ENCODE results near the gene MYL6. TPM values are rescaled to one million over a fixed set of nuclear protein-coding genes. Genes with fewer than 3 reads are reported as not detected.

Gene MYL6
- total and polyA plus RNA-seq, 2 donors from 2014 or later = 1,630 to 4,190 TPM

- Histone ChIP-seq H3K36me3 (ENCODE audit: control insufficient read depth in 2 of 3, insufficient read depth in 3 of 3, low read length in 3 of 3) (peaks cover 10 to 60% (median 44%) of the 10 kb centered on the region in 3 donors), H3K9ac (ENCODE audit: low read length in 3 of 3) (no peak overlapping the region), H3K9me3 (ENCODE audit: control insufficient read depth in 2 of 3, insufficient read depth in 1 of 3, low read length in 3 of 3) (no peaks in the 10 kb centered on the region), H3K27ac (ENCODE audit: low read depth in 2 of 2, low read length in 2 of 2) (no peak overlapping the region), H3K4me1 (ENCODE audit: control insufficient read depth in 2 of 3, insufficient read depth in 2 of 3, low read depth in 1 of 3, low read length in 3 of 3) (no peaks in the 10 kb centered on the region), H3K27me3 (ENCODE audit: control insufficient read depth, insufficient read depth, low read length) (no peaks in the 10 kb centered on the region), H3K4me3 (ENCODE audit: low read length in 3 of 3) (no peak overlapping the region)
- no peak for TF ChIP-seq CTCF (IDR thresholded peaks at IDR 0.05; ENCODE audit: borderline replicate concordance, extremely low read depth, insufficient read depth)
- FAIRE-seq (no peak), DNase-seq (no peak)
- intact Hi-C loops (cut with DNase I) = no loop called here
Measured at GRCh38 chr12:56169229-56169759, 11.1 kb downstream of the MYL6 start.

GRCh38 chr12:56172839-56173238 lies 14.7 kb downstream of the MYL6 start:
- DNase-seq = no peak
- intact Hi-C loops (cut with DNase I) = no loop called here
- no peaks in the 10 kb centered on the region for H3K27me3 ChIP-seq (ENCODE audit: control insufficient read depth, insufficient read depth, low read length)
- H3K4me1 ChIP-seq (ENCODE audit: control insufficient read depth in 2 of 3, insufficient read depth in 2 of 3, low read depth in 1 of 3, low read length in 3 of 3) = no peaks in the 10 kb centered on the region
- no peak overlapping the region for H3K9ac ChIP-seq (ENCODE audit: low read length in 3 of 3)
- H3K4me3 ChIP-seq (ENCODE audit: low read length in 3 of 3) = no peak overlapping the region
- FAIRE-seq = no peak
- H3K9me3 ChIP-seq (ENCODE audit: control insufficient read depth in 2 of 3, insufficient read depth in 1 of 3, low read length in 3 of 3) = no peaks in the 10 kb centered on the region
- TF ChIP-seq CTCF (IDR thresholded peaks at IDR 0.05; ENCODE audit: borderline replicate concordance, extremely low read depth, insufficient read depth) = no peak
- H3K27ac ChIP-seq (ENCODE audit: low read depth in 2 of 2, low read length in 2 of 2) = no peak overlapping the region
- H3K36me3 ChIP-seq (ENCODE audit: control insufficient read depth in 2 of 3, insufficient read depth in 3 of 3, low read length in 3 of 3) = peaks cover 9 to 65% (median 40%) of the 10 kb centered on the region in 3 donors

GRCh38 chr12:56178347-56178746 lies 20.2 kb downstream of the MYL6 start:
- TF ChIP-seq CTCF (IDR thresholded peaks at IDR 0.05; ENCODE audit: borderline replicate concordance, extremely low read depth, insufficient read depth) = no peak
- no peak overlapping the region for H3K4me3 ChIP-seq (ENCODE audit: low read length in 3 of 3)
- H3K27me3 ChIP-seq (ENCODE audit: control insufficient read depth, insufficient read depth, low read length) = no peaks in the 10 kb centered on the region
- intact Hi-C loops (cut with DNase I) = no loop called here
- no peak for FAIRE-seq
- peaks cover 15 to 53% (median 43%) of the 10 kb centered on the region in 3 donors for H3K36me3 ChIP-seq (ENCODE audit: control insufficient read depth in 2 of 3, insufficient read depth in 3 of 3, low read length in 3 of 3)
- no peaks in the 10 kb centered on the region for H3K4me1 ChIP-seq (ENCODE audit: control insufficient read depth in 2 of 3, insufficient read depth in 2 of 3, low read depth in 1 of 3, low read length in 3 of 3)
- H3K9me3 ChIP-seq (ENCODE audit: control insufficient read depth in 2 of 3, insufficient read depth in 1 of 3, low read length in 3 of 3) = no peaks in the 10 kb centered on the region
- H3K9ac ChIP-seq (ENCODE audit: low read length in 3 of 3) = no peak overlapping the region
- no peak overlapping the region for H3K27ac ChIP-seq (ENCODE audit: low read depth in 2 of 2, low read length in 2 of 2)
- DNase-seq = no peak

GRCh38 chr12:56186957-56187356 lies 28.8 kb downstream of the MYL6 start:
- intact Hi-C loops (cut with DNase I) = loop anchor here (10.0 kb wide), 1 partner anchor 62 kb away; the partner anchor contains the start of gene ESYT1
- no peak for DNase-seq

More at GRCh38 chr12:56186957-56187356, 28.8 kb downstream of the MYL6 start:
- Histone ChIP-seq H3K9me3 (ENCODE audit: control insufficient read depth in 2 of 3, insufficient read depth in 1 of 3, low read length in 3 of 3) (no peaks in the 10 kb centered on the region), H3K9ac (ENCODE audit: low read length in 3 of 3) (no peak overlapping the region), H3K4me1 (ENCODE audit: control insufficient read depth in 2 of 3, insufficient read depth in 2 of 3, low read depth in 1 of 3, low read length in 3 of 3) (peaks cover 0 to 19% (median 10%) of the 10 kb centered on the region in 3 donors), H3K36me3 (ENCODE audit: control insufficient read depth in 2 of 3, insufficient read depth in 3 of 3, low read length in 3 of 3) (peaks cover 5 to 24% (median 19%) of the 10 kb centered on the region in 3 donors), H3K27me3 (ENCODE audit: control insufficient read depth, insufficient read depth, low read length) (no peaks in the 10 kb centered on the region), H3K27ac (ENCODE audit: low read depth in 2 of 2, low read length in 2 of 2) (no peak overlapping the region), H3K4me3 (ENCODE audit: low read length in 3 of 3) (no peak overlapping the region)
- no peak for FAIRE-seq
- no peak for TF ChIP-seq CTCF (IDR thresholded peaks at IDR 0.05; ENCODE audit: borderline replicate concordance, extremely low read depth, insufficient read depth)
